Chondrocyte (in vitro differentiated cells): ENCODE measurements around the gene FLRT3. TPM values are rescaled to one million over a fixed set of nuclear protein-coding genes. Genes with fewer than 3 reads are reported as not detected.

Source experiments
- DNase-seq: peaks from one replicate; pipeline ENCODE4 v3.0.0; 2021; ENCODE audit warnings: mixed read lengths, low spot score
- H3K27ac Mint-ChIP-seq: one replicate; pipeline ENCODE4 v1.8.0; 2021; ENCODE audit warnings: mild to moderate bottlenecking, moderate library complexity, mixed read lengths; ENCODE audit not compliant: unreplicated experiment
- H3K27me3 Mint-ChIP-seq: 2 replicates; pipeline ENCODE4 v1.8.0; 2021; ENCODE audit warnings: low read depth, mixed read lengths
- H3K36me3 Mint-ChIP-seq: 2 replicates; pipeline ENCODE4 v1.8.0; 2021; ENCODE audit warnings: low read depth, mixed read lengths
- H3K4me1 Mint-ChIP-seq: 2 replicates; pipeline ENCODE4 v1.8.0; 2021; ENCODE audit warnings: low read depth, mild to moderate bottlenecking, mixed read lengths
- H3K4me3 Mint-ChIP-seq: one replicate; pipeline ENCODE4 v1.8.0; 2021; ENCODE audit warnings: mild to moderate bottlenecking, moderate library complexity, mixed read lengths; ENCODE audit not compliant: unreplicated experiment
- H3K9me3 Mint-ChIP-seq: 2 replicates; pipeline ENCODE4 v1.8.0; 2021; ENCODE audit warnings: low read depth, mixed read lengths
- total RNA-seq: library from RNA; stranded (reverse); gene quantifications from 3 replicates; pipeline ENCODE4 v1.2.1, GENCODE V29; 2021
- TF ChIP-seq, protein P1 (sequence below): fragments of 200-600 bp; sonication (generic); IDR thresholded peaks from 2 replicates; pipeline ENCODE4 v1.5.0; 2021; ENCODE audit warnings: antibody characterized with exemption, mild to moderate bottlenecking, moderate library complexity

The FLRT3 gene
- total RNA-seq, 1 donor from 2014 or later = 1.7 TPM

DNA sequence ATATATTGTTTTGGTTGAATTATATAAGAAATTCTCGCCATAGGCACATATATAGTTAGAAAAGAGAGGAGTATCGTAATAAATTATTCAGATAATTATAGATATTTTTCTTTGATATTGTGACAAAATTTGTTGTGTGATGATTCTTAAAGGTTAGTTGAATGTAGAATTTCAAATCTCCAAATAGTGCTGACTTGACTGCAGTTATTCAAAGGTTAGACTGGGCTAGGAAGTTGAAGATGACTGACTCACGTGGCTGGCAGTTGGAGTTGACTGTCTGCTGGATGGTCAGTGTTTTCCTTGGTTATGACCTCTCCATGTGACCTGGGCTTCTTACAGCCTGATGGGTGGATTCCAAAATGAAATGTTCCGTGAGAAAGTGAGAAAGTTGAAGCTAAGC lies 55.3 kb downstream of the FLRT3 start:
- no peak overlapping the region for H3K4me3 Mint-ChIP-seq
- no peaks in the 10 kb centered on the region for H3K36me3 Mint-ChIP-seq
- H3K9me3 Mint-ChIP-seq = no peaks in the 10 kb centered on the region
- no peak for DNase-seq
- no peaks in the 10 kb centered on the region for H3K27me3 Mint-ChIP-seq
- no peak overlapping the region for H3K27ac Mint-ChIP-seq
- TF ChIP-seq, protein P1, sequence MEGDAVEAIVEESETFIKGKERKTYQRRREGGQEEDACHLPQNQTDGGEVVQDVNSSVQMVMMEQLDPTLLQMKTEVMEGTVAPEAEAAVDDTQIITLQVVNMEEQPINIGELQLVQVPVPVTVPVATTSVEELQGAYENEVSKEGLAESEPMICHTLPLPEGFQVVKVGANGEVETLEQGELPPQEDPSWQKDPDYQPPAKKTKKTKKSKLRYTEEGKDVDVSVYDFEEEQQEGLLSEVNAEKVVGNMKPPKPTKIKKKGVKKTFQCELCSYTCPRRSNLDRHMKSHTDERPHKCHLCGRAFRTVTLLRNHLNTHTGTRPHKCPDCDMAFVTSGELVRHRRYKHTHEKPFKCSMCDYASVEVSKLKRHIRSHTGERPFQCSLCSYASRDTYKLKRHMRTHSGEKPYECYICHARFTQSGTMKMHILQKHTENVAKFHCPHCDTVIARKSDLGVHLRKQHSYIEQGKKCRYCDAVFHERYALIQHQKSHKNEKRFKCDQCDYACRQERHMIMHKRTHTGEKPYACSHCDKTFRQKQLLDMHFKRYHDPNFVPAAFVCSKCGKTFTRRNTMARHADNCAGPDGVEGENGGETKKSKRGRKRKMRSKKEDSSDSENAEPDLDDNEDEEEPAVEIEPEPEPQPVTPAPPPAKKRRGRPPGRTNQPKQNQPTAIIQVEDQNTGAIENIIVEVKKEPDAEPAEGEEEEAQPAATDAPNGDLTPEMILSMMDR = no peak
- H3K4me1 Mint-ChIP-seq = no peaks in the 10 kb centered on the region
